HG03066 (cell line): ENCODE results near the gene PLEKHM1.

Source experiments
- ATAC-seq: cut with Tn5 transposase; IDR thresholded peaks from one replicate; pipeline ENCODE4 v1.9.1; 2021; ENCODE audit warnings: low read depth; ENCODE audit not compliant: unreplicated experiment

Gene PLEKHM1

GRCh38 chr17:45429339-45430005 lies 61.0 kb downstream of the PLEKHM1 start:
- no peak for ATAC-seq

DNA sequence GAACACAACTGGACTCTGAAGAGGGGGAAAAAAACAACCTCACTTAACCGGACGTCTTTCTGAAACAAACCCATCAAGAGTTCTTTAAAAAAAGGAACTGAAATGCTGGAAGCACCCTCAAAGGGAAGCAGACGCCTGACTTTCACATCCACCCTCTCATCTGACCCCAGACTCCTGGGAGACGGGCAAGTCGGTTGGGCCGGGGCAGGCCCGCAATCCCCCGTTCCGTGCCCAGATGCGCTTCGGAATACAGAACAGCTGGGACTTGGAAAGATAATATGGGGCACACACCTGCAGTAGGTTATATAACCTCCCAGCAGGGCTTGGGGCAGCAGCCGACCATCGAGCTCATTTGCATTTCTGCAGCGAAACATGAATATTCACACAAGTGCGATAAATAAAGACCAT lies 61.6 kb downstream of the PLEKHM1 start:
- no peak for ATAC-seq

GRCh38 chr17:45428050-45428617 lies 62.4 kb downstream of the PLEKHM1 start:
- no peak for ATAC-seq

GRCh38 chr17:45427181-45427835 lies 63.2 kb downstream of the PLEKHM1 start:
- ATAC-seq, result no peak

DNA sequence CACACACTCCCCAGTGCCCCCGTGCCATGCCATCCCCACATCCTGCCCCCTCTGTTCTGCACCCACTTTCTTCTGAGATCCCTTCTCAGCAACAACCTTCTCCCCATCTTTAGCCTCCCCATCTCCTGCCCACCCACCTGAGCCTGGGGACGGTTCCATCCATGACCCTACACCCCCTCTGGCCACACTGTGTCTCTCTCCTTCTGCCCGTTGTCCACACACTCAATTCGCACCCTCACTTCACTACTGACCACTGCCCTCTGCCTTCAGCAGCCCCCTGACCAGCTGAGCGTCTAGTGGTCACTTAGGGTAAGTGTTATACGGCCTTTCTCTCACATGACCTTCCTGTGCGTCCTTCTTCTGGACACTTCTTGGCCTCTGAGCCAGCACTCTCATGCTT lies 64.0 kb downstream of the PLEKHM1 start:
- ATAC-seq, result no peak

GRCh38 chr17:45425984-45426413 lies 64.5 kb downstream of the PLEKHM1 start:
- ATAC-seq, result no peak

DNA sequence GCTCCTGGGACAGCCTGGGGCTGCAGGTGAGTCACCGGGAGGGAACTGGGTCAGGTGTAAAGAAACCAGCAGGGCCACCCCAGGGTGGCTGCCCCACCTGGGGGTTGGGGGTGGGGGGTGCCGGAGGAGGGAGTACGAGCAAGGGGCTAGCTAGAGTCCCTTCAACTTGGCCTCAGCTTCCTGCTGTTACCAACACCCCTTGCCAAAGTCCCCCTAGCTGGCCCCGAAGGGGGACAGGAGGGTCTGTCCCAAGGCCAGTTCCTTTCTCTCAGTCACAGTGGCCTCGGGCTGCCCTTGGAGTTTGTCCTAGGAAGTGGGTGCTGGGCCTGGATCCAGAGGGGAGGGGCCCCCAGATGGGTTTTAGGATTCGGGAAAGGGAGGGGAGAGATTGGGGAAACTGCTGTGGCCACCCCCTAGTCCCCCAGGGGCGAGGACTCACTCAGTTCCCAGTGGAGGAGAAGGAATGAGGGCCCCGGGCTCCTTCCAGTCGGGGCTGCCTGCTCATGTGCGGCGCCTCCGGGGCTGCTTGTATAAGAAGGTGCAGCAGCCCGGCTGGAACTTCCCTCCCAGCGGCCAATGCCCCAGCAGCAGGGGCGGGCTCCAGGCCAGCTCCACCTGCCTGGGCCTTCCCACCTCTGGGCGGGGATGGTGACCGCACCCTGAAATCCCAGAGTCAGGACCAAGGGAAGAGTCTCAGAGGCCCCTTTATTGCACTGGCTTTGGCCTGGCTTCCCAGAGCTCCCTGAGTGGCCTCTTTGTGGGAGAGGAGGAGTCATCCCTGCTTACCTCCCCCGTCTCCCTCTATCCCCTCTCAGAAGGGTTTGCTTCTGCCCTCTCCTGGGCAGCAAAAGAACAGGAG lies 65.2 kb downstream of the PLEKHM1 start:
- ATAC-seq, result no peak

DNA sequence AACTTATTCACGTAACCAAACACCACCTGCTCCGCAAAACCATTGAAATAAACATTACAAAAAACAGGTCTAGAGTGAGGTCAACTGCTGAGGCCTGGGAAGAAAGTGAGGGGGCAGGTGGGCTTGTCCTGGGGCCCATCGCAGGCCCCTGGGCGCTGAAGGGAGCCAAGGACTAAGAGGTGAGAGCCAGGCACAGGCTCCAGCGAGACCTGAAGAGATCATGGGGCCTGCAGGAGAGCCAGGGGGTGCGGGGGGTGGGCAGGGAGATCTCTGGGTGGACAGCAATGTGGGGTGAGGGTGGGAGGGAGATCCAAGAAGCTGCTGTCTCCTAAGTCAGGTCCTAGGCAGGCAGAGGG lies 65.8 kb downstream of the PLEKHM1 start:
- ATAC-seq, result no peak

- no peak for ATAC-seq
Observed at GRCh38 chr17:45423975-45424335, 66.6 kb downstream of the PLEKHM1 start.

DNA sequence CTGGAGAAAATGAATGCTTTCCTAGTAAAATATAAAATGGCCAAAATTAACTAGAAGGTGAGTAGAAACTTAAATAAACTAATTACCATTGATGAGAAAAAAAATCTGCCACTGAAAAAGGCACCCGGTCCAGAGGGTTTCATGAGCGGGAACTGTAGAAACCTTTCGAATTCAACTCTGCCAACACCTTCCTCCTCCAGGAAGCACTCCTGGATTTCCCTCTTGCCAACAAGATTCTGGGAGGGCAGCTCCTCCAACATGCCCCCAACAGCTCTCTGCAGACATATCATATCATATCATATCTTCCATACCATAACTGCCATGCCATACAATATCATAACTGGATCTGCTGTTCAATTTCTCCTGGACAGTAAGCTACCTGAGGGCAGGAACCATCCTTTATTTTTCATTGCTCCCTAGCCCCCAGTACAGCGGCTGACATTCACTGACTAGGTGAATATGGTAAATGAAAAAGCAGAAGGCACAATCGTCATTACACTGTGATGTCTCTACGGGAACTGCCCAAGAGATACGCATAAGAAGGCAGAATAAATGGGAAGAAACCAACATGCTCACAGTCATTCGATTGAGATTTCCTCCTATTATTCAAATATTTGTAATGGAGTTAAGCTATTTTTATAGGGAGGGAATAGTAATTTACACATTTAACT lies 67.1 kb downstream of the PLEKHM1 start:
- no peak for ATAC-seq

- no peak for ATAC-seq
Observed at GRCh38 chr17:45414990-45415881, 75.3 kb downstream of the PLEKHM1 start.

DNA sequence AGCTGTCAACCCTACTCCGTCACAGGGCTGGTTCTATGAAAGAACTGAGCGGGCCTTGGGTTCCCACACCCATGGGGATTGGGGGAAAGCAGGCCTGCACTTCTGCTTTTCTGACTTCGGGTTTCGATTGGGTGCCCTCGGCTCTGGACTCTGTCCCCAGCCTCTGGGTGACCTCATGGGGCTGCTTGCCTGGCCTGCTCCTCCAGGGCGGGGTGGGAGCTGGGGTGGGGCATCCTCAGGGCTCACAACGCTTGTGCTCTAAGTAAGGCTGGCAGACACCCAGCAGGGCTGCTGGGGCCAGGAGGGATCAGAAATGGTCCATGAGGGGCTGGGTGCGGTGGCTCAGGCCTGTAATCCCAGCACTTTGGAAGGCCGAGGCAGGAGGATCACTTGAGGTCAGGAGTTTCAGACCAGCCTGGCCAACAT lies 77.0 kb downstream of the PLEKHM1 start:
- no peak for ATAC-seq

GRCh38 chr17:45411348-45412105 lies 79.0 kb downstream of the PLEKHM1 start:
- no peak for ATAC-seq

DNA sequence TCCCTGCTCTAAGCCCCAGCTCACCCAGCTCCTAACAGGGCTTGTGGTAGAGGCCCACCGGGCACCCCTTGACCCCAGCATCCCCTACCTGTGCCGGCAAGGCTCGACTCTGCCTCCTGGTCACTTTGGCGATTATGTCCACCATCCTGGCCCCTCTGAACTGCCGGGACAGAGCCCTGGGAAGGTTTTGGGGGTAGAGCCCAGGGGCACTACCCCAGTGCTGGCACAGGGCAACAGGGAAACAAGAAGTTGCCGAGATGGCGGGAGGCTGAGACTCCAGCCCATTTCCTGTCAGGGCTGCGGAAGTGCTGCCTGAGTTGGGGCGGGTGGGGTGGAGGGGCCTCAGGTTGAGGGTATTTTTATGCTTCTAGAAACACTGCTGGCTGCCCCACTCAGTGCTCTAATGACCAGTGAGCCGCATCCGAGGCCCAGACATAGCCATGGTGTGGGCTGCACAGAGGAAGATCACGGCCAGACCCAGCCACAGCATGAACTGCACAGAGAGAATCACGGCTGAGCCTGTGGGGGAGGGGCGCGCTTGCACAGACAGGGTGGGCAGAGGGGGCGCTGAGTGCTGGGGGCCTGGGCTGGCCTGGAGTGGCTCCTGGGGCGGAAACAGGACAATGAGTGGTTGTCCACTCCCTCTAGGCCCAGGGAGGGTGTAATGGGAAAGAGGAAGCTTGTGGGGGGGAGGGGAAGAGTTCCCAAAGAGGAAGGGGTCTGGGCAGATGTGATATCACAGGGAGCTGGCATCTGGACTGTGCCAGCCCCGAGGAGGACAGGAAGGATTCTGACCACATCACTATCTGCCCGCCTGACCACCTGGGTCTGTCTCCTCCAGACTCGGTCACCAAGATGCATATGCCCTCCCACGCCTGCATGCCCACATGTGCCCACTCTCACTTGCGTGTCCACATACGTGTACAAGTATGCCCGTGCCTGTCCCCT lies 80.1 kb downstream of the PLEKHM1 start:
- no peak for ATAC-seq

DNA sequence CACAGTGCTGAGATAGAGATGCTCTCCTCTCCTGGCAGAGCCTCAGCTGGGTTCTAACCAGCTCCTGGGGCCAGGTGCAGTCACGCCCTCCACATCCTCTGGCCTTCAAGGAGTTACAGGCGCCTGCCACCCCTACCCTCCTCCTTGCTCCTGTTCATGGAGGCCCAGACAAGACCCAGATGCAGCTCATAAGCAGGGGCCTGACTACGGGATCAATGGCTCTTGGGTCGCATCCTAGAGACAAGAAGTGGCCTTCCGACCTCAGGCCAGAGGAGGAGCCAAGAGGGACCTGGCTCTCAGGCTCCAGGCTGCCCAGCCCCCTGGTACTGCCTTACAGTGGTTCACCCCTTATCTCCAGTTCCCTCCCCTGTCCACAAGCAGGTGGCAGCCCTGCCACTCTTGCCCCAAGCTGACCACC lies 80.9 kb downstream of the PLEKHM1 start:
- no peak for ATAC-seq

DNA sequence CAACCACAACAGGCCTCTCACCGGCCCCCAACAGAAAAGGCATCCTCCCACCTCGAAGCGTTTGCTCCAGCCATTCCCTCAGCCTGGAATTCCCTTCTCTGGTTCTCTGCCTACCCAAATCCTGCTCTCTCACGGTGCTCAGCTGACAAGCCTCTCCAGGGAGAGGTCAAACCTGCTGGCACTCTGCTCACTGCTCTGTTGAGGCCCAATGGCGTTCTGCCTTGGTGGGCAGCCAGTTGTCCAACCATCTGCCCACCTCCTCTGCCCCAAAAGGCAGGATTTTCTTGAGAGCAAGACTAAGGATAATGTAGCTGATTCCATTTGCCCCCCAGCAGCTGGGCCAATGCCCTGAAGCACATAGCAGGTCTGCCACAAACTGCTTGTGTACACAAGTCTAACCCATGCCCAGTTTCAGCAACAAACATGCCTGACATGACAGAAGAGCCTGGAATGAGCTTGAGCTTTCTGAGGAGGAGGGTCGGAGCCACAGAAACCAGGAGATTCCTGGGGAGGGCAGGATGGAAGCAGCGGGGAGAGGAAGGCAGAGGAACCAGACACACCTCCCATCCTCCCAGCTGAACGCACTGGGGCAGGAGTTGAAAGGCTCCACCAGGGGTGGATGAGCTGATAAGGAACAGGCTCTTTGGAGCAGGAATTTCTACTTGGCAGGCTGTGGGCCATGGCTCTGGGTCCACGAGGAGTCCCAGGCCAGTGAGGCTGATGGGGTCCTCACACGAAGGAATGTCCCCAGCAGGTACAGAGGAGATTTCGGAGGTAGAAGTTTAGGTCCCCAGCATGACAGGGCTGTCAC lies 81.7 kb downstream of the PLEKHM1 start:
- no peak for ATAC-seq

DNA sequence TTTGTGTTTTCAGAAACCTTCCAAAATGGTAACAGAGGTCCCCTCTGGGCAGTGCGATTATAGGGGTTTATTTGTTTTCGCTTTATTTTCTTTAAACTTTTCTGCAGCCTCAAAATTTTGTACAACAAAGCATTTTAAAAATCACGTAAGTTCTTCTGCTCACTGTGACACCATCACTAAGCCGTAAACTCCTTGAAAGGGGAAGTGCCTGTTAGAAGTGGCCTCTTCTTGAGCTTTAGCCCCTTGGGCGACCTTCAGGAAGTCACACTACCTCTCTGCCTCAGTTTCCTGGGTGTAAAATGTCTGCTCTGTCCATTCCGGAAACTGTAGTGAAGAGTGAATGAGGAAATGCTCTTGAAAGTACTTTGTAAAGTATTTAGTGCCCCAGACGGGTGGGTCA lies 84.4 kb downstream of the PLEKHM1 start:
- ATAC-seq, result no peak
